Left hindlimb (tissue), 1 donor: ENCODE measurements around the gene C6orf62.
"Not testable (repeated sequence)": the region's sequence is repeated elsewhere in the genome, so short reads cannot be mapped to it uniquely, and the experiment has no call there.

Experiments
- DNase-seq: peaks from one replicate; pipeline ENCODE4 v3.0.0-alpha.2; 2018

The C6orf62 gene

GRCh38 chr6:24695635-24696034 lies 23.3 kb downstream of the C6orf62 start:
- DNase-seq: not testable (repeated sequence)

GRCh38 chr6:24694198-24694597 lies 24.8 kb downstream of the C6orf62 start:
- no peak for DNase-seq

GRCh38 chr6:24692848-24693592 lies 25.9 kb downstream of the C6orf62 start:
- DNase-seq: no peak

GRCh38 chr6:24692415-24692814 lies 26.5 kb downstream of the C6orf62 start:
- DNase-seq: no peak

GRCh38 chr6:24692003-24692402 lies 27.0 kb downstream of the C6orf62 start:
- DNase-seq: no peak

- DNase-seq: no peak
Measured at GRCh38 chr6:24691550-24691949, 27.4 kb downstream of the C6orf62 start.

GRCh38 chr6:24690593-24690992 lies 28.4 kb downstream of the C6orf62 start:
- DNase-seq: no peak

GRCh38 chr6:24689964-24690363 lies 29.0 kb downstream of the C6orf62 start:
- no peak for DNase-seq

- DNase-seq: no peak
Measured at GRCh38 chr6:24686946-24687345, 32.0 kb downstream of the C6orf62 start.

- no peak for DNase-seq
Measured at GRCh38 chr6:24686408-24686807, 32.5 kb downstream of the C6orf62 start.

- no peak for DNase-seq
Measured at GRCh38 chr6:24683297-24684296, 35.4 kb downstream of the C6orf62 start.

GRCh38 chr6:24680582-24680981 lies 38.4 kb downstream of the C6orf62 start:
- DNase-seq: no peak

- DNase-seq: not testable (repeated sequence)
Measured at GRCh38 chr6:24678792-24679352, 40.1 kb downstream of the C6orf62 start.

- no peak for DNase-seq
Measured at GRCh38 chr6:24673625-24674024, 45.3 kb downstream of the C6orf62 start.

GRCh38 chr6:24672620-24673182 lies 46.3 kb downstream of the C6orf62 start:
- DNase-seq: no peak

- DNase-seq: not testable (repeated sequence)
Measured at GRCh38 chr6:24671077-24671476, 47.9 kb downstream of the C6orf62 start.

- DNase-seq: not testable (repeated sequence)
Measured at GRCh38 chr6:24670492-24670891, 48.5 kb downstream of the C6orf62 start.

GRCh38 chr6:24668997-24669361 lies 50.0 kb downstream of the C6orf62 start:
- no peak for DNase-seq

- DNase-seq: not testable (repeated sequence)
Measured at GRCh38 chr6:24668066-24668996, 50.6 kb downstream of the C6orf62 start.

GRCh38 chr6:24667378-24667803 lies 51.6 kb downstream of the C6orf62 start:
- DNase-seq: no peak

- peak; percentile 98 for DNase-seq
Measured at GRCh38 chr6:24666641-24667377, 52.1 kb downstream of the C6orf62 start, which contains the start of the genes ACOT13 and TDP2. Gene ACOT13, plus strand, starts transcription at chr6:24667077. Its CDS starts 187 bp downstream, at chr6:24667264. Gene TDP2, minus strand, starts transcription at chr6:24666899. Its CDS starts 37 bp downstream, at chr6:24666862.
